H1 (cell line): ENCODE measurements around the gene ADAMTSL2. TPM values are rescaled to one million over a fixed set of nuclear protein-coding genes. Genes with fewer than 3 reads are reported as not detected.

ENCODE experiments used
- TCF12 ChIP-seq: IDR thresholded peaks from 2 replicates; pipeline ENCODE4 v1.6.1; 2011; ENCODE audit warnings: low read depth, mild to moderate bottlenecking, low read length
- polyA plus RNA-seq, 7 experiments: library from polyadenylated mRNA; depleted of rRNA in 3 of 7; stranded (reverse) in 5 of 7; unstranded in 2 of 7; fragments of >200 nt in 5 of 7; fragments of 200-250 nt in 2 of 7; gene quantifications; 1 replicate in 5 of 7; 2 replicates in 1 of 7; 4 replicates in 1 of 7; pipeline versions ENCODE4 v1.2.1 to v1.2.3, GENCODE V29; 2011 to 2013; ENCODE audit warnings: missing spikeins in 2 of 7, mixed read lengths in 2 of 7
- total RNA-seq: library from RNA; stranded (reverse); fragmentation: NEBNext Ultra II Directional; extraction: Animal tissue kit (Norgen Biotek cat#: 25700); gene quantifications from 2 replicates; pipeline ENCODE4 v1.2.1, GENCODE V29; 2021

Gene ADAMTSL2
- total and polyA plus RNA-seq, 2 of the 8 experiments (the other 6 are each of a cell fraction or from before 2014, with no cell fraction given), result 0.74 to 0.76 TPM

- TF ChIP-seq TCF12, result no peak
These were observed 17.7 kb downstream of the ADAMTSL2 start (continued) for GRCh38 chr9:133552236-133552635.
